Measurements from ENCODE around the gene ANKRD7. TPM values are rescaled to one million over a fixed set of nuclear protein-coding genes. Genes with fewer than 3 reads are reported as not detected.

Gene ANKRD7
- total RNA-seq, 1 donor from 2014 or later = 0.81 TPM

Other genes starting within 250 kb of the ANKRD7 start
- gene LSM8, start 40.5 kb upstream of the ANKRD7 start, total RNA-seq = 19.5 TPM

Data from Right ventricle myocardium superior (tissue), 1 donor.